ENCODE data around the gene MDM2.

DNA sequence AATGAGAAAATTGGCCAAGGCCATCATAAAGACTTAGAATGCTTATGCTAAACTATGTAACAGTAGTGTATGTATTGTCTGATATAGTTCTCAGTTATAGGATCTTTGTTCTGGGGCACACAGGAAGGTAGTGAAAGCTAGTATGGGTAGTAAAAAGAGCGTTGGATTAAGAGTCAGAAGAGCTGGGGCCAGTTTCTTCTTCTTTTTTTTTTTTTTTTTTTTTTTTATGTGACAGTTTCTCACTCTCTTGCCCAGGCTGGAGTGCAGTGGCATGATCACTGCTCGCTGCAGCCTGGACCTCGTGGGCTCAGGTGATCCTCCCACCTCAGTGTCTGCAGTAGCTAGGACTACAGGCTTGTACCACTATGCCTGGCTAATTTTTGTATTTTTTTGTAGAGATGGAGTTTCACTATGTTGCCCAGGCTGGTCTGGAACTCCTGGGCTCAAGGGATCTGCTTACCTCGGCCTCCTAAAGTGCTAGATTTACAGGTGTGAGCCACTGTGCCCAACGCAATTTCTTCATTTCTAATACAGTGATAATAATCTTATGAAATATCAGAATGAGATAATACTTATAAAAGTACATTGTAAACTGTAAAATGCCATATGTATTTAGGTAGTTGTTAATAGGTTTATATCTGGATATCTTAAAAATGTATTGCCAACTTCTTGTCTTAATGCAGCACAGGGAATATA lies 7.4 kb downstream of the MDM2 start:
- TF ChIP-seq POLR2AphosphoS5 (IDR thresholded peaks at IDR 0.05; ENCODE audit: low read depth, low read length) (no peak), SIN3A (IDR thresholded peaks at IDR 0.05; ENCODE audit: borderline replicate concordance, insufficient read depth, low read length) (no peak), TAF1 (IDR thresholded peaks at IDR 0.05; ENCODE audit: borderline replicate concordance, insufficient read depth, low read length) (no peak)
- TF ChIP-seq, protein P1, sequence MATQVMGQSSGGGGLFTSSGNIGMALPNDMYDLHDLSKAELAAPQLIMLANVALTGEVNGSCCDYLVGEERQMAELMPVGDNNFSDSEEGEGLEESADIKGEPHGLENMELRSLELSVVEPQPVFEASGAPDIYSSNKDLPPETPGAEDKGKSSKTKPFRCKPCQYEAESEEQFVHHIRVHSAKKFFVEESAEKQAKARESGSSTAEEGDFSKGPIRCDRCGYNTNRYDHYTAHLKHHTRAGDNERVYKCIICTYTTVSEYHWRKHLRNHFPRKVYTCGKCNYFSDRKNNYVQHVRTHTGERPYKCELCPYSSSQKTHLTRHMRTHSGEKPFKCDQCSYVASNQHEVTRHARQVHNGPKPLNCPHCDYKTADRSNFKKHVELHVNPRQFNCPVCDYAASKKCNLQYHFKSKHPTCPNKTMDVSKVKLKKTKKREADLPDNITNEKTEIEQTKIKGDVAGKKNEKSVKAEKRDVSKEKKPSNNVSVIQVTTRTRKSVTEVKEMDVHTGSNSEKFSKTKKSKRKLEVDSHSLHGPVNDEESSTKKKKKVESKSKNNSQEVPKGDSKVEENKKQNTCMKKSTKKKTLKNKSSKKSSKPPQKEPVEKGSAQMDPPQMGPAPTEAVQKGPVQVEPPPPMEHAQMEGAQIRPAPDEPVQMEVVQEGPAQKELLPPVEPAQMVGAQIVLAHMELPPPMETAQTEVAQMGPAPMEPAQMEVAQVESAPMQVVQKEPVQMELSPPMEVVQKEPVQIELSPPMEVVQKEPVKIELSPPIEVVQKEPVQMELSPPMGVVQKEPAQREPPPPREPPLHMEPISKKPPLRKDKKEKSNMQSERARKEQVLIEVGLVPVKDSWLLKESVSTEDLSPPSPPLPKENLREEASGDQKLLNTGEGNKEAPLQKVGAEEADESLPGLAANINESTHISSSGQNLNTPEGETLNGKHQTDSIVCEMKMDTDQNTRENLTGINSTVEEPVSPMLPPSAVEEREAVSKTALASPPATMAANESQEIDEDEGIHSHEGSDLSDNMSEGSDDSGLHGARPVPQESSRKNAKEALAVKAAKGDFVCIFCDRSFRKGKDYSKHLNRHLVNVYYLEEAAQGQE (IDR thresholded peaks at IDR 0.05; ENCODE audit: insufficient read depth in 1 of 2, low read depth in 2 of 2, low read length in 2 of 2), result no peak

All from PFSK-1 (cell line).